Skeletal muscle cell (primary cell): ENCODE results near the gene ROPN1L.

Experiments used
- DNase-seq: peaks from one replicate; pipeline ENCODE4 v3.0.0-alpha.2; 2010; ENCODE audit warnings: low read depth
- H3K4me3 ChIP-seq: 2 replicates; pipeline ENCODE4 v1.5.1; 2011; ENCODE audit warnings: low read depth, mild to moderate bottlenecking, control low read depth, low read length, moderate library complexity

Gene ROPN1L

GRCh38 chr5:10454591-10455276 is 13.1 kb downstream of the ROPN1L start:
- DNase-seq, result peak; percentile 42
- no peak overlapping the region for H3K4me3 ChIP-seq

- DNase-seq, result no peak
- no peak overlapping the region for H3K4me3 ChIP-seq
Observed at GRCh38 chr5:10455277-10455670, 13.6 kb downstream of the ROPN1L start.

- peak; percentile 64 for DNase-seq
- no peak overlapping the region for H3K4me3 ChIP-seq
Observed at GRCh38 chr5:10456583-10457420, 15.1 kb downstream of the ROPN1L start.

- H3K4me3 ChIP-seq, result no peak overlapping the region
- DNase-seq, result no peak
Observed at GRCh38 chr5:10457682-10458574, 16.2 kb downstream of the ROPN1L start.

- H3K4me3 ChIP-seq, result no peak overlapping the region
- DNase-seq, result no peak
Observed at GRCh38 chr5:10459080-10460055, 17.7 kb downstream of the ROPN1L start.

GRCh38 chr5:10460252-10460906 is 18.7 kb downstream of the ROPN1L start:
- H3K4me3 ChIP-seq, result no peak overlapping the region
- no peak for DNase-seq

GRCh38 chr5:10461041-10461440 is 19.4 kb downstream of the ROPN1L start:
- no peak for DNase-seq

GRCh38 chr5:10461904-10462555 is 20.4 kb downstream of the ROPN1L start:
- DNase-seq, result no peak
- no peak overlapping the region for H3K4me3 ChIP-seq

More at GRCh38 chr5:10461041-10461440, 19.4 kb downstream of the ROPN1L start:
- H3K4me3 ChIP-seq, result no peak overlapping the region

- no peak overlapping the region for H3K4me3 ChIP-seq
- no peak for DNase-seq
Observed at GRCh38 chr5:10463566-10463965, 21.9 kb downstream of the ROPN1L start.

- H3K4me3 ChIP-seq, result no peak overlapping the region
- no peak for DNase-seq
Observed at GRCh38 chr5:10464173-10464572, 22.5 kb downstream of the ROPN1L start.

- DNase-seq, result no peak
- H3K4me3 ChIP-seq, result no peak overlapping the region
Observed at GRCh38 chr5:10465726-10466125, 24.0 kb downstream of the ROPN1L start.

- DNase-seq, result no peak
- no peak overlapping the region for H3K4me3 ChIP-seq
Observed at GRCh38 chr5:10466446-10467073, 24.9 kb downstream of the ROPN1L start.

- DNase-seq, result no peak
- H3K4me3 ChIP-seq, result no peak overlapping the region
Observed at GRCh38 chr5:10467281-10468198, 25.9 kb downstream of the ROPN1L start.

GRCh38 chr5:10468256-10468655 is 26.6 kb downstream of the ROPN1L start:
- DNase-seq, result no peak
- no peak overlapping the region for H3K4me3 ChIP-seq

GRCh38 chr5:10469253-10470050 is 27.8 kb downstream of the ROPN1L start:
- no peak overlapping the region for H3K4me3 ChIP-seq
- DNase-seq, result peak; percentile 60

GRCh38 chr5:10470669-10471068 is 29.0 kb downstream of the ROPN1L start:
- no peak for DNase-seq
- no peak overlapping the region for H3K4me3 ChIP-seq
